Measurements from ENCODE around the gene SGO2.

DNA sequence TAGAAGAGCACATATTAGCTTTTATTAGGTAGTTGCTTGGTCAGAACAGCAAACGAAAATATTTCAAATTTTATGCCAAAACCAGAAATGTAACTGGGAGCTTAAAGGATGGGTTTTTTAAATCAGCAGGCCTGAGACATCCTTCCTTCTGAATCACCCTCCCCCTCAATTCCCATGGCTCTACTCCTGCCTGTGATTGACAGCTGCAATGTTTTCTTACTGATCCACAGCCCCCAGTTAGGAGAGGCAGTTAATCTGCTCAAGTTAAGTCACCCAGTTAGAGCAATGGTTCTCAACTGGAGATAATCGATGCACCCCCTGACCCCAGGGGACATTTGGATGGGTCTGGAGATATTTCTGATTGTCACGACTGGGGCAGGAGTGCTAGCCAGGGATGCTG lies 41.1 kb upstream of the SGO2 start:
- TF ChIP-seq, protein P1, sequence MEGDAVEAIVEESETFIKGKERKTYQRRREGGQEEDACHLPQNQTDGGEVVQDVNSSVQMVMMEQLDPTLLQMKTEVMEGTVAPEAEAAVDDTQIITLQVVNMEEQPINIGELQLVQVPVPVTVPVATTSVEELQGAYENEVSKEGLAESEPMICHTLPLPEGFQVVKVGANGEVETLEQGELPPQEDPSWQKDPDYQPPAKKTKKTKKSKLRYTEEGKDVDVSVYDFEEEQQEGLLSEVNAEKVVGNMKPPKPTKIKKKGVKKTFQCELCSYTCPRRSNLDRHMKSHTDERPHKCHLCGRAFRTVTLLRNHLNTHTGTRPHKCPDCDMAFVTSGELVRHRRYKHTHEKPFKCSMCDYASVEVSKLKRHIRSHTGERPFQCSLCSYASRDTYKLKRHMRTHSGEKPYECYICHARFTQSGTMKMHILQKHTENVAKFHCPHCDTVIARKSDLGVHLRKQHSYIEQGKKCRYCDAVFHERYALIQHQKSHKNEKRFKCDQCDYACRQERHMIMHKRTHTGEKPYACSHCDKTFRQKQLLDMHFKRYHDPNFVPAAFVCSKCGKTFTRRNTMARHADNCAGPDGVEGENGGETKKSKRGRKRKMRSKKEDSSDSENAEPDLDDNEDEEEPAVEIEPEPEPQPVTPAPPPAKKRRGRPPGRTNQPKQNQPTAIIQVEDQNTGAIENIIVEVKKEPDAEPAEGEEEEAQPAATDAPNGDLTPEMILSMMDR (conservative IDR thresholded peaks at IDR 0.05), result no peak
- no peak for TF ChIP-seq ZFX (IDR thresholded peaks at IDR 0.05)
